SK-N-SH (cell line): Measurements from ENCODE around the gene MVB12B. TPM values are rescaled to one million over a fixed set of nuclear protein-coding genes. Genes with fewer than 3 reads are reported as not detected.
A peak's percentile ranks its signal among the peaks of the same experiment; 100 is the strongest.

ENCODE experiments used
- CTCF ChIA-PET: fragments of 300-600, 350-600 bp; formaldehyde crosslinking; extraction: SDS; loops from one replicate; lab custom pipeline; 2021; lab: Yijun Ruan, JAX
- POLR2A ChIA-PET: fragments of 350-600 bp; sonication (Branson Sonifier 250); formaldehyde crosslinking; extraction: SDS; loops from one replicate; lab custom pipeline; 2020; ENCODE audit warnings: antibody characterized with exemption, inconsistent platforms; lab: Yijun Ruan, JAX
- DNase-seq: peaks from one replicate; pipeline ENCODE4 v3.0.0; 2012
- H2AFZ ChIP-seq: fragments of 200-600 bp; sonication (generic); 2 replicates; pipeline ENCODE4 v1.8.1; 2016; ENCODE audit warnings: antibody characterized with exemption, mild to moderate bottlenecking, low read depth
- H3F3A ChIP-seq: fragments of 200-600 bp; sonication (generic); replicated peaks from 2 replicates; pipeline ENCODE3; 2016; ENCODE audit warnings: antibody characterized with exemption, mild to moderate bottlenecking; ENCODE audit not compliant: insufficient read depth
- H3K27ac ChIP-seq, 2 experiments: fragments of 200-500 bp in 1 of 2; fragments of 200-600 bp in 1 of 2; sonication (Bioruptor generic) in 1 of 2; sonication (generic), shearing (Covaris generic) in 1 of 2; 2 replicates each; pipeline versions ENCODE4 v1.5.1 to v1.6.1; 2014 to 2016; ENCODE audit warnings: low read depth in 2 of 2, inconsistent platforms in 1 of 2, low read length in 1 of 2, mild to moderate bottlenecking in 1 of 2, mixed read lengths in 1 of 2
- H3K27me3 ChIP-seq: fragments of 200-600 bp; sonication (generic), shearing (Covaris generic); 2 replicates; pipeline ENCODE4 v1.6.1; 2016; ENCODE audit warnings: mixed run types; ENCODE audit not compliant: insufficient read depth
- H3K36me3 ChIP-seq, 2 experiments: fragments of 200-500 bp in 1 of 2; fragments of 200-600 bp in 1 of 2; sonication (Bioruptor generic) in 1 of 2; sonication (generic) in 1 of 2; replicated peaks in 1 of 2; 2 replicates each; pipeline versions ENCODE3 to v1.5.1; 2014 to 2016; ENCODE audit warnings: low read length in 1 of 2, mild to moderate bottlenecking in 1 of 2; ENCODE audit not compliant: insufficient read depth in 2 of 2, control insufficient read depth in 1 of 2
- H3K4me1 ChIP-seq, 2 experiments: fragments of 200-500 bp in 1 of 2; fragments of 200-600 bp in 1 of 2; sonication (Bioruptor generic) in 1 of 2; sonication (generic), shearing (Covaris generic) in 1 of 2; 2 replicates each; pipeline versions ENCODE4 v1.5.1 to v1.6.1; 2014 to 2016; ENCODE audit warnings: low read depth in 1 of 2, low read length in 1 of 2, mixed run types in 1 of 2; ENCODE audit not compliant: insufficient read depth in 2 of 2, control insufficient read depth in 1 of 2
- H3K4me2 ChIP-seq: fragments of 200-600 bp; sonication (generic), shearing (Covaris generic); 2 replicates; pipeline ENCODE4 v1.6.1; 2017; ENCODE audit warnings: mixed run types
- H3K4me3 ChIP-seq, 2 experiments: fragments of 200-500 bp in 1 of 2; fragments of 200-600 bp in 1 of 2; sonication (Bioruptor generic) in 1 of 2; sonication (generic), shearing (Covaris generic) in 1 of 2; 2 replicates each; pipeline versions ENCODE4 v1.5.1 to v1.8.1; 2014 to 2016; ENCODE audit warnings: low read depth in 2 of 2, inconsistent platforms in 1 of 2, low read length in 1 of 2, mild to moderate bottlenecking in 1 of 2, mixed read lengths in 1 of 2, moderate library complexity in 1 of 2
- H3K79me2 ChIP-seq: fragments of 200-600 bp; sonication (generic); 2 replicates; pipeline ENCODE4 v1.8.1; 2017; ENCODE audit warnings: mild to moderate bottlenecking; ENCODE audit not compliant: insufficient read depth
- H3K9ac ChIP-seq: fragments of 200-600 bp; sonication (generic); 2 replicates; pipeline ENCODE4 v1.6.1; 2017; ENCODE audit warnings: mixed run types
- H3K9me2 ChIP-seq: fragments of 200-600 bp; sonication (generic); 2 replicates; pipeline ENCODE4 v1.6.1; 2017; ENCODE audit warnings: mixed run types
- H3K9me3 ChIP-seq: fragments of 200-600 bp; sonication (generic); 2 replicates; pipeline ENCODE4 v1.6.1; 2017; ENCODE audit warnings: mixed run types, mild to moderate bottlenecking, moderate library complexity
- H4K20me1 ChIP-seq: fragments of 200-600 bp; sonication (generic); 2 replicates; pipeline ENCODE4 v1.6.1; 2017; ENCODE audit warnings: mild to moderate bottlenecking, mixed run types; ENCODE audit not compliant: insufficient read depth
- ELF1 ChIP-seq: IDR thresholded peaks from 2 replicates; pipeline ENCODE4 v1.4.0; 2012
- EZH2phosphoT487 ChIP-seq: fragments of 200-600 bp; sonication (generic); IDR thresholded peaks from 2 replicates; pipeline ENCODE4 v1.6.1; 2017; ENCODE audit warnings: low read depth, mixed run types, mild to moderate bottlenecking, antibody characterized with exemption, moderate library complexity, borderline replicate concordance
- GABPA ChIP-seq: IDR thresholded peaks from 2 replicates; pipeline ENCODE4 v1.4.0; 2012; ENCODE audit warnings: low read depth, mild to moderate bottlenecking
- MXI1 ChIP-seq: IDR thresholded peaks from 2 replicates; pipeline ENCODE4 v1.6.1; 2012; ENCODE audit warnings: mild to moderate bottlenecking, low read depth, low read length, improper control_type of control experiment
- NFIC ChIP-seq: IDR thresholded peaks from 2 replicates; pipeline ENCODE4 v1.4.0; 2012; ENCODE audit warnings: borderline replicate concordance
- RAD21 ChIP-seq: IDR thresholded peaks from 2 replicates; pipeline ENCODE4 v1.6.1; 2012; ENCODE audit warnings: mild to moderate bottlenecking, low read length
- RFX5 ChIP-seq: IDR thresholded peaks from 2 replicates; pipeline ENCODE4 v1.6.1; 2012; ENCODE audit warnings: mild to moderate bottlenecking, improper control_type of control experiment, low read length
- SIN3A ChIP-seq: IDR thresholded peaks from 2 replicates; pipeline ENCODE4 v1.6.1; 2012; ENCODE audit warnings: low read depth, mild to moderate bottlenecking, low read length, moderate library complexity, borderline replicate concordance
- SMC3 ChIP-seq: IDR thresholded peaks from 2 replicates; pipeline ENCODE4 v1.6.1; 2012; ENCODE audit warnings: low read depth, low read length, improper control_type of control experiment
- TAF1 ChIP-seq: IDR thresholded peaks from 2 replicates; pipeline ENCODE4 v1.6.1; 2012; ENCODE audit warnings: low read depth, mild to moderate bottlenecking, low read length, moderate library complexity, borderline replicate concordance
- TEAD4 ChIP-seq: IDR thresholded peaks from 2 replicates; pipeline ENCODE4 v1.4.0; 2012; ENCODE audit warnings: mild to moderate bottlenecking, borderline replicate concordance; ENCODE audit not compliant: insufficient read depth
- WGBS: methylation state at CpG from one replicate; pipeline ENCODE4 v1.1.6; 2017; ENCODE audit warnings: low lambda C conversion rate; 5-methylcytosine and 5-hydroxymethylcytosine counted together
- polyA plus RNA-seq, 3 experiments: library from polyadenylated mRNA; depleted of rRNA; stranded (reverse); fragments of >200 nt; gene quantifications; 2 replicates each; pipeline ENCODE4 v1.2.3, GENCODE V29; 2012
- TF ChIP-seq, protein P1 (sequence below): fragments of 200-600 bp; sonication (generic); IDR thresholded peaks from 2 replicates; pipeline ENCODE4 v1.6.1; 2017; ENCODE audit warnings: antibody characterized with exemption, mild to moderate bottlenecking, moderate library complexity
- TF ChIP-seq, protein P2 (sequence below): IDR thresholded peaks from 2 replicates; pipeline ENCODE4 v1.4.0; 2012; ENCODE audit warnings: low read depth
- TF ChIP-seq, protein P3 (sequence below): IDR thresholded peaks from 2 replicates; pipeline ENCODE4 v1.4.0; 2012; ENCODE audit warnings: low read depth, borderline replicate concordance
- TF ChIP-seq, protein P4 (sequence below): IDR thresholded peaks from 2 replicates; pipeline ENCODE4 v1.6.1; 2012; ENCODE audit warnings: mild to moderate bottlenecking, low read depth, low read length, moderate library complexity

Gene MVB12B
- polyA plus RNA-seq, 1 of the 3 experiments (the other 2 are of a cell fraction) = 5.1 TPM

DNA sequence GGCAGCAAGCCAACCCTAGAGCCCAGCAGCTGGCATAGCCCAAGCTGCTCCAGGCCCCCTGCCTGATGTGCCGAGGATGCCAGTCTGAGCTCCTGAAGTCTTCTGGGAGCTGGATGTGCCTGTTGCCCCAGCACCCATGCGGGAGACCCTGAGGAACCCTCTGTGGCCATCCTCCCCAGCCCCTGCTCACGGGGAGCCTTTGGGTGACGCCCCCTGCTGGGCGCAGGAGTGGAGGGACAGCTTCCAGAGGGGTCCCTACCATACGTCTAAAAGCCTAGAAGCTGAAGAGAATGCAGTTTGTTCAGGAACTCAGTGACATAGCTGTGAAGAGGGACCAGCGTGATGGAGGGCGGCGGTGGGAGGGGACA, 33.1 kb upstream of the MVB12B start:
- Histone ChIP-seq H3K36me3 (no peaks in the 10 kb centered on the region), H3K4me3 (no peak overlapping the region), H4K20me1 (no peaks in the 10 kb centered on the region), H3K4me2 (no peak overlapping the region), H3F3A (no peaks in the 10 kb centered on the region), H3K4me1 (no peaks in the 10 kb centered on the region; a peak in 1 of 4 replicates), H3K27ac (no peak overlapping the region), H3K9ac (no peak overlapping the region), H3K9me2 (no peaks in the 10 kb centered on the region), H3K79me2 (no peaks in the 10 kb centered on the region), H3K27me3 (0 out of 2 replicates have a peak, but pooled peaks cover 4% of the 10 kb centered on the region), H3K9me3 (no peaks in the 10 kb centered on the region), H2AFZ (no peak overlapping the region)
- peak; percentile 54 for DNase-seq
- ChIA-PET POLR2A (no interaction called here), CTCF (interaction anchor here (0.8 to 5.9 kb wide), 14 partner anchors 10 to 886 kb away, joined by 3 to 35 read pairs (median 3); no protein-coding TSS in a partner anchor)
- 91% methylated on average over 8 of the region's 9 CpGs for WGBS
- TF ChIP-seq TAF1 (no peak), SMC3 (0 out of 2 replicates have a peak, but pooled peaks have one; percentile 6), RAD21 (0 out of 2 replicates have a peak, but pooled peaks have one; percentile 5), EZH2phosphoT487 (no peak)
- TF ChIP-seq, protein P1, sequence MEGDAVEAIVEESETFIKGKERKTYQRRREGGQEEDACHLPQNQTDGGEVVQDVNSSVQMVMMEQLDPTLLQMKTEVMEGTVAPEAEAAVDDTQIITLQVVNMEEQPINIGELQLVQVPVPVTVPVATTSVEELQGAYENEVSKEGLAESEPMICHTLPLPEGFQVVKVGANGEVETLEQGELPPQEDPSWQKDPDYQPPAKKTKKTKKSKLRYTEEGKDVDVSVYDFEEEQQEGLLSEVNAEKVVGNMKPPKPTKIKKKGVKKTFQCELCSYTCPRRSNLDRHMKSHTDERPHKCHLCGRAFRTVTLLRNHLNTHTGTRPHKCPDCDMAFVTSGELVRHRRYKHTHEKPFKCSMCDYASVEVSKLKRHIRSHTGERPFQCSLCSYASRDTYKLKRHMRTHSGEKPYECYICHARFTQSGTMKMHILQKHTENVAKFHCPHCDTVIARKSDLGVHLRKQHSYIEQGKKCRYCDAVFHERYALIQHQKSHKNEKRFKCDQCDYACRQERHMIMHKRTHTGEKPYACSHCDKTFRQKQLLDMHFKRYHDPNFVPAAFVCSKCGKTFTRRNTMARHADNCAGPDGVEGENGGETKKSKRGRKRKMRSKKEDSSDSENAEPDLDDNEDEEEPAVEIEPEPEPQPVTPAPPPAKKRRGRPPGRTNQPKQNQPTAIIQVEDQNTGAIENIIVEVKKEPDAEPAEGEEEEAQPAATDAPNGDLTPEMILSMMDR = peak; percentile 47
- TF ChIP-seq, protein P2, sequence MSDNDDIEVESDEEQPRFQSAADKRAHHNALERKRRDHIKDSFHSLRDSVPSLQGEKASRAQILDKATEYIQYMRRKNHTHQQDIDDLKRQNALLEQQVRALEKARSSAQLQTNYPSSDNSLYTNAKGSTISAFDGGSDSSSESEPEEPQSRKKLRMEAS = no peak

DNA sequence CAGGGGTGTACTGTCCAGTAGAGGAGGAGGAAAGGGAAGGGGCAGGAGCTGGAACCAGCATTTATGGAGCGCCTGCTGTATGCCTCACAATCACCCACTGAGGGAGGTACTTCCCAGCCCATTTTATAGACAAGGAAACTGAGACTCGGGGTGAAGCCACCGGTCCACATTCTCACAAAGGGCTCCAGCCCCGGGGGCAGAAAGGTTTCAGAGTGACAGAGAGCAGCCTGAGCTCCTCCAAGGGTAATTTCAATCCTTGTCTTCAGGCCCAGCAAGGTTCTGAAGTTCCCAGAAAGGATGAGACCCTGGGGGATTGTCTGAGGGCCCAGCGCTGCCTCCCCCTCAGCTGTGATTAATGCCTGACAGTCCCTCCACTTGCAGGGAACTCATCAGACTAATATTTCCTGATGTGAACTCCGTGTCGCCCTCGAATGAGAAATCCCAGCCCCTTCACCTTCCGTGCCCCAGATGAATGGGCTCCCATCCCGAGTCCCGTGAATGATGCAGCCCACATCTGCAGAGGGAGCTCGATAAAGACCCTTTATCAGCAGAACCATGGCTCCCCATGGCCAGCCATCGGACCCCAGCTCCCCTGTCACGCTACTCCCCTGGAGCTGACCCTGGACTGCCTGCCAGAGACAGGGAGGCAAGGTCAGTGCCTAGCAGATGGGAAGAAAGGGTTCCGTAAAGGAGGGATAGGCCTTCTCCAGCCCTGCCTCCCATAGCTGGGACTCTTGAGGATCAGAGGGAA, 32.1 kb upstream of the MVB12B start:
- H3K4me2 ChIP-seq = no peak overlapping the region

More for the DNA sequence above, 32.1 kb upstream of the MVB12B start:
- H3K4me3 ChIP-seq = no peak overlapping the region
- no peaks in the 10 kb centered on the region for H3K79me2 ChIP-seq
- DNase-seq = no peak
- WGBS = 76% methylated on average over 12 of the region's 15 CpGs
- 0 out of 2 replicates have a peak, but pooled peaks cover 4% of the 10 kb centered on the region for H3K27me3 ChIP-seq
- H4K20me1 ChIP-seq = no peaks in the 10 kb centered on the region
- TF ChIP-seq, protein P3, sequence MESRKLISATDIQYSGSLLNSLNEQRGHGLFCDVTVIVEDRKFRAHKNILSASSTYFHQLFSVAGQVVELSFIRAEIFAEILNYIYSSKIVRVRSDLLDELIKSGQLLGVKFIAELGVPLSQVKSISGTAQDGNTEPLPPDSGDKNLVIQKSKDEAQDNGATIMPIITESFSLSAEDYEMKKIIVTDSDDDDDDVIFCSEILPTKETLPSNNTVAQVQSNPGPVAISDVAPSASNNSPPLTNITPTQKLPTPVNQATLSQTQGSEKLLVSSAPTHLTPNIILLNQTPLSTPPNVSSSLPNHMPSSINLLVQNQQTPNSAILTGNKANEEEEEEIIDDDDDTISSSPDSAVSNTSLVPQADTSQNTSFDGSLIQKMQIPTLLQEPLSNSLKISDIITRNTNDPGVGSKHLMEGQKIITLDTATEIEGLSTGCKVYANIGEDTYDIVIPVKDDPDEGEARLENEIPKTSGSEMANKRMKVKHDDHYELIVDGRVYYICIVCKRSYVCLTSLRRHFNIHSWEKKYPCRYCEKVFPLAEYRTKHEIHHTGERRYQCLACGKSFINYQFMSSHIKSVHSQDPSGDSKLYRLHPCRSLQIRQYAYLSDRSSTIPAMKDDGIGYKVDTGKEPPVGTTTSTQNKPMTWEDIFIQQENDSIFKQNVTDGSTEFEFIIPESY = no peak
- no peak for TF ChIP-seq MXI1
- TF ChIP-seq RFX5 = no peak
- TF ChIP-seq GABPA = no peak
- TF ChIP-seq SIN3A = no peak
- no peak for TF ChIP-seq NFIC
- TF ChIP-seq TEAD4 = no peak
- no peak for TF ChIP-seq ELF1
- TF ChIP-seq, protein P4, sequence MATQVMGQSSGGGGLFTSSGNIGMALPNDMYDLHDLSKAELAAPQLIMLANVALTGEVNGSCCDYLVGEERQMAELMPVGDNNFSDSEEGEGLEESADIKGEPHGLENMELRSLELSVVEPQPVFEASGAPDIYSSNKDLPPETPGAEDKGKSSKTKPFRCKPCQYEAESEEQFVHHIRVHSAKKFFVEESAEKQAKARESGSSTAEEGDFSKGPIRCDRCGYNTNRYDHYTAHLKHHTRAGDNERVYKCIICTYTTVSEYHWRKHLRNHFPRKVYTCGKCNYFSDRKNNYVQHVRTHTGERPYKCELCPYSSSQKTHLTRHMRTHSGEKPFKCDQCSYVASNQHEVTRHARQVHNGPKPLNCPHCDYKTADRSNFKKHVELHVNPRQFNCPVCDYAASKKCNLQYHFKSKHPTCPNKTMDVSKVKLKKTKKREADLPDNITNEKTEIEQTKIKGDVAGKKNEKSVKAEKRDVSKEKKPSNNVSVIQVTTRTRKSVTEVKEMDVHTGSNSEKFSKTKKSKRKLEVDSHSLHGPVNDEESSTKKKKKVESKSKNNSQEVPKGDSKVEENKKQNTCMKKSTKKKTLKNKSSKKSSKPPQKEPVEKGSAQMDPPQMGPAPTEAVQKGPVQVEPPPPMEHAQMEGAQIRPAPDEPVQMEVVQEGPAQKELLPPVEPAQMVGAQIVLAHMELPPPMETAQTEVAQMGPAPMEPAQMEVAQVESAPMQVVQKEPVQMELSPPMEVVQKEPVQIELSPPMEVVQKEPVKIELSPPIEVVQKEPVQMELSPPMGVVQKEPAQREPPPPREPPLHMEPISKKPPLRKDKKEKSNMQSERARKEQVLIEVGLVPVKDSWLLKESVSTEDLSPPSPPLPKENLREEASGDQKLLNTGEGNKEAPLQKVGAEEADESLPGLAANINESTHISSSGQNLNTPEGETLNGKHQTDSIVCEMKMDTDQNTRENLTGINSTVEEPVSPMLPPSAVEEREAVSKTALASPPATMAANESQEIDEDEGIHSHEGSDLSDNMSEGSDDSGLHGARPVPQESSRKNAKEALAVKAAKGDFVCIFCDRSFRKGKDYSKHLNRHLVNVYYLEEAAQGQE = no peak
- CTCF ChIA-PET = interaction anchor here (0.8 to 5.9 kb wide), 11 partner anchors 11 to 887 kb away, joined by 3 to 35 read pairs (median 3); no protein-coding TSS in a partner anchor
- H3K9me2 ChIP-seq = no peaks in the 10 kb centered on the region
- H3K36me3 ChIP-seq = no peaks in the 10 kb centered on the region
- H3K4me1 ChIP-seq = no peaks in the 10 kb centered on the region; a peak in 1 of 4 replicates
- H2AFZ ChIP-seq = no peak overlapping the region
- POLR2A ChIA-PET = no interaction called here
- H3K9me3 ChIP-seq = no peaks in the 10 kb centered on the region
- H3K9ac ChIP-seq = no peak overlapping the region
- no peaks in the 10 kb centered on the region for H3F3A ChIP-seq
- no peak overlapping the region for H3K27ac ChIP-seq
